HG02623 (cell line): Measurements from ENCODE around the gene HECW1.
"Not testable (repeated sequence)": the region's sequence is repeated elsewhere in the genome, so short reads cannot be mapped to it uniquely, and the experiment has no call there.

Experiments used
- ATAC-seq: cut with Tn5 transposase; IDR thresholded peaks from one replicate; pipeline ENCODE4 v1.9.1; 2021; ENCODE audit warnings: moderate library complexity; ENCODE audit not compliant: unreplicated experiment

The HECW1 gene

DNA sequence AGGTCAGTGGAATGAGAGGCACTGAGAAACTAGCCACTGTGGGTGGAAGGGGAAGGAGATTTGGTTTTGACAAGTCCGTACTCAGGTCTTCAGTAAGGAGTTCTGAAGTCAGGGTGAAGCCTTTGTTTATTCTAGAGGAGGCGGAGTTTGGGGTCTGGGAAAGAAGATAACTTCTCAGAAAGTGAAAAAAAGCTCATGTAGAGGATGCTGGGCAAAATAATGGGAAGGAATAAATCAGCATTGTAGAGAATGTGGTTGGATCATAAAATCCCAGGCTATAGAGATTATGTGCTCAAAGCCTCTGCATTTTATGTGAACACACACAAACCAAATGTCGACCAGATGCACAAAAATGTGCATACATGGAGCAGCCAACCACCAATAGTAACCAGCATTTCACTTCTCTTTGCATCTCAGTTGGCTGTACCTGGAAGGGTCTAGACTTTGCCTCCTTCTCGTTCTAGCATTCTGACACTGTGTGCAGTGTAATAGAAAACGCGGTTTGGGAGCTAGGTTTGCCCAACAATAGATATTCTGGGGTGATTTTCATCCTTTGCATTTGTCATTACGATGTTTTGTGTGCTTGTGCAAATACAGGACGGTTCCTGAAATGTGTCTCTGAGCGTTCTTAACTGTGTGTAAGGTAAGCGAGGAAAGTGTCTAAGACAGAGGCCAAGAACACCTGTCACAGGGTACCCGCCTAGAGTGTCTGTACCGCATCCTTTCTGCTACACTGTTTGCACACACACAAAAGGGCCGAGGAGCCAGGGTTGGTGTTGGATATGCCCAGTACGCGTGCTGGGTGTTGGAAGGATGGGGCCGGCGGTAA is 603 bp upstream of the HECW1 start:
- no peak for ATAC-seq

GRCh38 chr7:43112941-43113621 is 634 bp downstream of the HECW1 start:
- ATAC-seq = no peak

DNA sequence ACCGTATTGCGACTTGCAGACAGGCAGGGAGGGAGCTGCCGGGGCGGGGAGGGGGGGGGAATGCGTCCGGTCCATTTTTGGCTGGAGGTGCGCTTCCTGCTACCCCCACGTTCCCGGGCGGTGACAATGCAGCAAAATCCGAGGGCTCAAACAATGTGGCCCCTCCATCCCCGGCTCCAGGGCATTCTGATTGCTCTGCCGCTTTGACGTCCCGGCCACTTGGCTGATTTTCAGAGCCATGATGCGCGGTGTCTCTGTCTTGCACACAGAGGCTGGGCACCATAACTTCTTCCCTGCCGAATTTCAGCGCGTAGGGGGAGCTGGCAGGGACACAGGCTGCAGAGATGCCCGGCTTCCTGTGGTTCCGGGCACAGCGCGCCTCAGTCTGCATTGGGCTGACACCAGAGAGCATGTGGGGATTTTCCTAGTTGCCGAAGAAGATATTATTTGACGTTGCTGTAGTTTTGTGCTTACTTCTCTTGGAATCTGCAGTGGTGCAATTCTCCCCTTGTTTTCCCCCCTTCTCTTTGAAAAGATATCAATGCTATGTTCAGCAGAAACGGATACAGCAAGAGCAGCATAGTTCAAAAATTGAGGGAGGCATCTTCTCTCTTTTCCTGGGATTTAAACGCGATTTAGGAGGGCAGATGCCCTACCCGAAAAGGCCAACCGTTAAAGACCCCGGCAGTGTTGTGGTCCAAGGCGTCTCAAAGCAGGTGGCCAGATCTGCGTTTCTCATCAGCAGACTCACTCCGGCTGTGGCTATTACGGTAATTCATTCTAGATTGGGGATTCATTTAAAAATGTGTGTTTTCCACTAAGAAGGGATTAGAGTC is 1.4 kb downstream of the HECW1 start:
- no peak for ATAC-seq

- ATAC-seq = no peak
These were observed 2.0 kb downstream of the HECW1 start for GRCh38 chr7:43114458-43114780.

GRCh38 chr7:43116451-43116850 is 4.0 kb downstream of the HECW1 start:
- no peak for ATAC-seq

GRCh38 chr7:43117095-43117494 is 4.6 kb downstream of the HECW1 start:
- no peak for ATAC-seq

DNA sequence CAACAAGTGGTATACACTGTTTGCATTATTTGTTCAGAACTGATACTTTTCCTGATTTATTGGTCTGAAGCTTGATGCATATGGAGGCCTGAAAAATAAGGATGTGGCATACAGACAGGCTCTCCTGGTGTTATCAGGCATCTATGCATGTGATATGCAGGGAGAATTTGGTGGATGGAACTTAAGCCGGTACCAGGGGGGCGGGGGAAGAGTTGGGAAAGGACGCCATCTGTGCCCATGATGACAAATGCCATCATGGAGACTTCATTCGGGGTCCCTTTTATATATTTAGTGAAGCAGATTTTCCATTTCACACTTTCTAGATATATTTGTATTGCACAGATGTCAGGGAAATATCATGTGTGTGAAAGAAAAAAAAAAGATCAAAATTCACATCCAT is 5.4 kb downstream of the HECW1 start:
- no peak for ATAC-seq

DNA sequence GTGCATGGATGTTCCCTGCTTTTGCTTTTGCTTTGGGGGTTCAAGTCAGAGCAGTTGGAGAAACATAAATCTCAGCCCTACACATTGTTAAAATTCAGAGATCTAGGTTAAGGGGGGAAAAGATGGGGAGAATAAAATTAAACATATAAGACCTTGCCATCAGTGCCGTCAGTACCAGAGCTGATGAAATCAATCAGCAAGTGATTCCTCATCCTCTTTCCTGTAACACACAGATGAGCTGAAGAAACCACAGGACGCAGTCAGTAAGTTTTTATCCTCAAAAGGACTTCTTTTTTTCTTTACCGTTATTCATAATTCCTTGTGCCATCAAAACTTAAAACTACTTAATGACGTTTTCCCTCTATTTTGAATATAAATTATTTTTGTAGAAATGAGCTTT is 5.9 kb downstream of the HECW1 start:
- no peak for ATAC-seq

- no peak for ATAC-seq
These were observed 7.1 kb downstream of the HECW1 start for GRCh38 chr7:43119371-43120075.

- ATAC-seq = no peak
These were observed 9.5 kb downstream of the HECW1 start for GRCh38 chr7:43121973-43122372.

DNA sequence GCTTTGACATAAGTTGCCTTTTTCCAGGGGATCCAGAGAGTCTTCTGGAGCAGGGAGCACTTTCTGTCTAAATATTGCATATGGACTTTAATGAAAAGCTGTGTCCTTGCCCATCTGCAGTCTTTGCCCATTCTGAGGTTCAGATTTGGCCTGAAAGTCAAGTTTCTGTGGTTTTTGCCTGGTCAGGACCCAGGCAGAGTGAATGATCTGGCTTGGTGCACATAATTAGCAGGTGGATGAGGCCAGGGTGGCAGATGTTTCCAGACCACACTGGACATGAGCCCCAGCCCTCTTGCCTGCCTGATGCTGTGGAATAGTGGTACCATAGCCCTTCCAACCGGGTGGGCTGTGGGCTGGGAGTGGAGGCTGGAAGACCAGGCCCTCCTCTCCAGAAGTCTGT is 11.0 kb downstream of the HECW1 start:
- ATAC-seq = no peak

- no peak for ATAC-seq
These were observed 11.9 kb downstream of the HECW1 start for GRCh38 chr7:43124388-43124787.

- ATAC-seq = no peak
These were observed 17.9 kb downstream of the HECW1 start for GRCh38 chr7:43130347-43130746.

DNA sequence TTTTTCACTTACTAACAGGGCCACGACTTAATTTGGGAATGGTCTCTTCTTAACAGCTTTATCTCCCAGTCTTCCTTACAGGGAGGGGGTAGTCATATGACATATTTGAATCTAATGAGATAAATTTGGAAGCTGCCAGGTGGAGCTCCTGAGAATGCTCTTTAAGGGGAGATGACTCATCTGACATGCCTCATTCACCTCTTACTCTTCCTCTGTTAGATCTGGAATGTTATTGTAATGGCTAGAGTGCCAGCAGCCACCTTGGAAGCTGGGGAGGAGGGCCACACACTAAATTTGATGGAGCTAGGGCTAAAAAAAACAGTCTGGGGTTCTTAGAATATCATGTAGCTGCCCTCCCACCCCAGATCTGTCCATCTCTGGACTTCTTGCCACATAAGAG is 22.7 kb downstream of the HECW1 start:
- ATAC-seq = no peak

DNA sequence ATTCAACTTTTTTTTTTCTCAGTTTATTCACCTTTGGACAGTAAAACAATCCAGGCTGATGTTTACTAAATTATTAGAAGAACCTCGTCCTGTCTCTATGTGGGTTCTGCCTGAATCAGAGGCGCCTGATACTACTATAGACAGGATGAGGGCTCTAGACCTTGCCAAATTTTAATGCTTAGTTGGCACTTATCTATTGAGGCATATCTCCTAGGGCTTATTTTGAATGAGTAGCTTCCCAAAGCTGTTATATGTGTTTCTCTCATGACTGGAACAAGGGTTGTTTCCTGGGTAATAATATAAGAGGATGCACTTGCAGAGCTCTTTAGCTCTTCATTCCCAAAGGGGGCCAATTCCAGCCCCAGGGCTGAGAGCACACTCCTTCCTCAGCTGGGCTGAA is 23.6 kb downstream of the HECW1 start:
- ATAC-seq = no peak

- not testable (repeated sequence) for ATAC-seq
These were observed 24.8 kb downstream of the HECW1 start for GRCh38 chr7:43137121-43137744.

DNA sequence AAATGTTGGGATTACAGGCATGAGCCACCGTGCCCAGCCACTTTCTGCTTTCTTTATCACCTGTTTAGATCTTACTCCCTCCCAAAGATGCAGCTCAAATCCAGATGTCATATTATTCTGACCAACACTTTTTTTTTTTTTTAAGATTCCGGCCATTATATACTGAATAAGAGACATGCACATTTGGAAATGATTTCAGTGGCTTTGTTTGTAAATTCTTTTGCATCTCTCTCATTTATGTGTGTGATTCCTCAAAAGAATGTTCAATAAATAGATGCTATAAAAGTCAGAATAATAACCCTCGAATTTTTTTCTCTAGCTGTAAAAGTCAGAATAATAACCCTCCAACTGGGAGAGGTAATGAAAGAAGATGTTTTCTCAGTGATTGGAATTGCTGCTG is 25.4 kb downstream of the HECW1 start:
- ATAC-seq = no peak

DNA sequence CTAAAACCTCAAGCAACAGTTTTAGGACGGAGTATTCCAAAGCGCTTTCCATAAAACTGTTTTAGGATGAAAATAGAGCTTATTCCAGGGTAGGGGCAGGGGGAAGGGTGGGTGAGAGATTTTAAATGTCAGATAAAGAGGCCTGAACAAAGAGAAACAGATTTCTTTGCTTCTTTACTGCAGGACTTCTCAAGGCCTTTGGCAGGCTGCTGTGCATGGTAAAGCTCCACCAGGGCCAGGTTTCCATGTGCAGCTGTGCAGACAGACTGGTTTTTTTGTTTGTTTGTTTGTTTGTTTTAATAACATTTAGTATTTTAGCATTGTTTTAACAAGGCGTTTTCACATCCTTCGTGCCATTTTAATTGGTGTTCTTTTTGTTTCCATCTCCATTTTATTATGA is 26.3 kb downstream of the HECW1 start:
- ATAC-seq = no peak

DNA sequence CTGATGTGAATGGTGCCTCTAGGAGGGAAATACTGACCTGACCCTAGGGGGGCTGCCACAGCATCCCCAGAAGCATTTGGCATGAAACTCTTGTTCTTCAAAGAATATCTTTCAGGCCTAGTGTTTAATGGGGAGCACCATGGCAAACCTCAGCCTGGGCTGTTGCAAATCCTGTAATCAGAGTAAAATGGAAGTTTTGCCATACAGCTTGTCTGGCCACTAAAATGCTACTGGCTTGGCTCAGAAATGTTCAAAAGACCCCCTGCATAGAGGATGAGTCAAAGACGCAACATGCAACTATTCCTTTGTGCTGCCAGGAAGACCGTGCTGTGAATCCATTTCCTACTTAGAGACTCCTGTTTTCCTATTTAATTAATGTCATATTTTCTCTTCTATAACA is 26.7 kb downstream of the HECW1 start:
- no peak for ATAC-seq

DNA sequence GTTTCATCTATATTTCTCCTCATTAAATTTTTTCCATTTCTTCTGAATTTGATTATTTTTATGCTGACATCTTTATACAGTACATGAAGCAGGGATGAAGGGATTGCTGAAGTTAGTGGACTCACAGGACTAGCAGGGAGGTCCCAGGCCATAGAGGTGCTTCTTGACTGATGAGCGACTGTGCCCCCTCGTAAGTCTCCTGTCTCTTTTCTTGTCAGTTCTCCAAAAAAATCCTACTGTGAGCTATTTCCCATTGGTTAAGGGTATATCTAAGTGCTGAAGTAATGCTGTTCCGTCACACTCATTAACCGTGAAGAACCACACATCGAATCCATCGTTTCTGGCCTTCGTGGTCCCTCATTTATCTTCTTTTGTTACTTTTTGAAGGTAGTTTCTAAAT is 27.7 kb downstream of the HECW1 start:
- no peak for ATAC-seq

DNA sequence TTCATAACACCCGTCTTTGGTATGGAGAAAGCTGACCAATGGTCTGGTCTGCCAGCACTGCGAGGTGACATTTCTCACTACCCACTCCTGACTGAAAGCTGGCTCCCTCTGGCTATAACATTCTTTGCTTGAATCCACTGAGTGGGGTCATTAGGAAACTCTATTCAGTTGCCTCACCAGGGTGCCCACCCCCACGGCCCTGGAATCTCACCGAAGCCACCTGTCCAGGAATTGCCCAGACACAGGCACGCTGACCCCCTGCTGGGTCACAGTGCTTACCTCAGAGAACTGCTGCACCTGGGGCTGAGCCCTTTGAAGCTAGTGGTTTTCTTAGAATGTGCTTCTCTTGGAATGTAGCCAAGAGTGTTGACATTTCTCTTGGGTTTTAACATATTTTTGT is 28.6 kb downstream of the HECW1 start:
- no peak for ATAC-seq
